Right ventricle myocardium inferior (tissue), 1 donor: ENCODE results near the gene CBX7. TPM values are rescaled to one million over a fixed set of nuclear protein-coding genes. Genes with fewer than 3 reads are reported as not detected.

Source experiments
- ATAC-seq: fragments of 200-7000 bp; cut with Tn5 transposase; one replicate; pipeline ENCODE4 v1.9.1; 2020; ENCODE audit warnings: mild to moderate bottlenecking, moderate library complexity
- DNase-seq: peaks from one replicate; pipeline ENCODE4 v3.0.0; 2021; ENCODE audit errors: missing footprints
- intact Hi-C: fragments of 100-400 bp; cut with DNase I; formaldehyde crosslinking; loops from one replicate; pipeline ENCODE4 v1.11.0; 2022
- total RNA-seq: library from RNA; stranded (reverse); fragmentation: NEBNext Ultra II Directional; extraction: Animal tissue kit (Norgen Biotek cat#: 25700); gene quantifications from one replicate; pipeline ENCODE4 v1.2.1, GENCODE V29; 2021
- donor health status: DM: no; HTN: yes; CAD: no; lungs with severe emphysema.

The CBX7 gene
- total RNA-seq, 1 donor from 2014 or later, result 66.0 TPM

- no peak for ATAC-seq
- no peak for DNase-seq
- intact Hi-C loops, result no loop called here
Measured at GRCh38 chr22:39132871-39133524, 19.5 kb downstream of the CBX7 start.

GRCh38 chr22:39132281-39132680 lies 20.2 kb downstream of the CBX7 start:
- intact Hi-C loops, result no loop called here
- ATAC-seq (no peak), DNase-seq (no peak)

DNA sequence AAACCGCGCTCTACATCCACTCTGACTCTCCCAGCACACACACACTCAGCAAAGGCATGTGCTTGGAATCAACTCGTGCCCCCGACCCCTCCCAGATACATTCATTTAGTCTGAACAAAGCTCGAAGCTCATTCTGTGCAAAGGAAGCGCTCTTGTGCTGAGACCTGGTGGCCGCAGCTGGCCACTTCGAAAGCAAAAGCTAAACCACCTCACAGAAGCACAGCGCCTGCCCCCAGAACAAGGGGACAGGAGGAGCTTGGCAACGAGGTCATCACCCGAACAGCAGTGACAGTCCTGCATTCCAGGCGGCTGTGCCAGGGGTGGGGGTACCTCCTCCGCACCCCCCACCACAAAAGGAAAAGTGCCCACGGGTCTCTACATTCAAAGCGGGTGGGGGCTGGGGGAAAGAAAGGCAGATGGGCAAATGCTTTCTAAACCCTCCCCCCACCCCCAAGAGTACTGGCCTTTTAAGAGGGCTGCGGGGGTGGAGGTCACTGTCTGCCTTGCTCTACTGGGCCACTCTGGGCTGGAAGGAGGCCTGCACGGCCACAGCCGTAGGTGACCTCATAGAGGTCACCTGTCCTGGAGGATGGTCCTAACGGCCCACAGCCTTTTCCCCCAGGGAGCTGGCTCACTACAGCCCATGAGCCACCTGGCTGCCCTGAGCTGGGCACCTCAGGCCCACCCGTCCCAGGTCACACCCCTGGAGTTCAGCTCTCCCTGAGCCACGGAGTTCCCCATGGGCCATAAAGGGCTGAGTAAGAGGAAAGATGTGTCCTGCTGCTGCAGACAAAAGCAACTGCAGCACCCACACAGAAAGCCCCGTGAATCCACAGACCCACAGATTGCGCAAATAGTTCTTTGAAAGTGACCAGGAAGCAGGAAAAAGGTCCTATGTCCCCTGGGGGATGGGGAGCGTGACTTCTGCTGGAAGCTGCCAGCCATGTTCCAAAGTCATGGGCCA lies 21.3 kb downstream of the CBX7 start:
- intact Hi-C loops, result no loop called here
- ATAC-seq, result peak; percentile 23
- no peak for DNase-seq

DNA sequence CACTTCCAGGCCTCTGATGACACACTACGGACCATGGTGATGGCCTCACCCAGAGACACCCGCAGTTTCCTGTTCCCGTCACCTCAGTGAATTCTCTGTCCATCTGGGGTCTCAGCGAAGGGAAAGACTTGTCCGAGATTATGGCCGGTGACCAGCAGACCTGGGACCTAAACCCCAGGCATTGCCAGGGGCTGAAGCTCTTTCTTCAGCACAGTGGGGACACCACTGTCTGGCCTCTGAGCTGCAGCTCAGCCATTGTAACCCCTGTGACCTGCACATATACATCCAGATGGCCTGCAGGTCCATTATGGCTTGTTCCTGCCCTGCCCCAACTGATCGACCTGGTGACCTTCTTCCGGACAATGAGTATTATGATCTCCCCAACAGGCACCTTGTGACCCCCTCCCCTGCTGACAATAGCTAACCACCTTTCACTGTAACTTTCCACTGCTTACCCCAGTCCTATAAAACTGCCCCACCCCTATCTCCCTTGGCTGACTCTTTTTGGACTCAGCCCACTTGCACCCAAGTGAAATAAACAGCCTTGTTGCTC lies 22.3 kb downstream of the CBX7 start:
- DNase-seq (no peak), ATAC-seq (no peak)
- intact Hi-C loops, result no loop called here

DNA sequence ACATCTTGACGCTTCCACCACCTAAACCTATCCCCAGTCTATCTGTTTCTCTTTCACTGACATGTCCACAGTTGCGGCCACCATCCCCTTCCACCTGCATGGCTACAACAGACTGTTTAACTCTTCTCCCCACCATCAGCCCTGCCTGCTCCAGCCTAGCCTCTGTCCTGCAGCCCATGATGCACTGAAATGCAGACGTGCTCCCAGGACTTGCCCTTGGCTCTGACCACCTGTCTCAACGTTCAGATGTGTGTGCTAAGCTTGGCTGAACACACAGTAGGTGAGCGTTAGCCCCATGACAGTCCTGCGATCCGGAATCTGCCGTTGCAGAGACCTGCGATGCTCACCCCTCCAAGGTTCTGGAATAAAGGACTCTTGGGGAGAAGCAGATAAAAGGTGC lies 22.7 kb downstream of the CBX7 start:
- DNase-seq, result no peak
- no peak for ATAC-seq
- intact Hi-C loops, result no loop called here

GRCh38 chr22:39129081-39129480 lies 23.4 kb downstream of the CBX7 start:
- intact Hi-C loops, result no loop called here
- no peak for ATAC-seq

DNA sequence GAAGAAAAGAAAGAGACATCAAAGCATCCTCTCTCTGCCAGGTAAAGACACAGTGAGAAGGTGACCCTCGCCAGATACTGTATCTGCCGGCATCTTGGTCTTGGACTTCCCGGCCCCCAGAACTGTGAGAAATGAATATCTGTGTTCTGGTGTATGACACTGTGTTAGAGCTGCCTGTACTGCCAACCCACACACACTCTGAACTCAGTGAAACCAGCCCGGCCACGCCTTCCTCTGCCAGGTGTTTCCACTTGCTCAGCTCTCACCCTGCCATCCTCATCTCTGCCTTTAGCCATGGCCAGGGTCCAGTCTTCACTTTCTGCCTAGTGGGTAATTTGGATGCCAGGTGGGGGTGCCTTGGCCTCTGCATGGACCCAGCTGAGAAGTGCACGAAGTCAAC lies 24.0 kb downstream of the CBX7 start:
- DNase-seq (no peak), ATAC-seq (no peak)
- intact Hi-C loops, result no loop called here

More at GRCh38 chr22:39129081-39129480, 23.4 kb downstream of the CBX7 start:
- no peak for DNase-seq

- intact Hi-C loops, result no loop called here
- DNase-seq (no peak), ATAC-seq (no peak)
Measured at GRCh38 chr22:39125622-39126021, 26.9 kb downstream of the CBX7 start.

GRCh38 chr22:39123751-39124581 lies 28.5 kb downstream of the CBX7 start:
- DNase-seq (no peak), ATAC-seq (no peak)
- intact Hi-C loops, result loop anchor here (2.0 to 5.0 kb wide), 2 partner anchors 253 to 357 kb away; no protein-coding TSS in a partner anchor

DNA sequence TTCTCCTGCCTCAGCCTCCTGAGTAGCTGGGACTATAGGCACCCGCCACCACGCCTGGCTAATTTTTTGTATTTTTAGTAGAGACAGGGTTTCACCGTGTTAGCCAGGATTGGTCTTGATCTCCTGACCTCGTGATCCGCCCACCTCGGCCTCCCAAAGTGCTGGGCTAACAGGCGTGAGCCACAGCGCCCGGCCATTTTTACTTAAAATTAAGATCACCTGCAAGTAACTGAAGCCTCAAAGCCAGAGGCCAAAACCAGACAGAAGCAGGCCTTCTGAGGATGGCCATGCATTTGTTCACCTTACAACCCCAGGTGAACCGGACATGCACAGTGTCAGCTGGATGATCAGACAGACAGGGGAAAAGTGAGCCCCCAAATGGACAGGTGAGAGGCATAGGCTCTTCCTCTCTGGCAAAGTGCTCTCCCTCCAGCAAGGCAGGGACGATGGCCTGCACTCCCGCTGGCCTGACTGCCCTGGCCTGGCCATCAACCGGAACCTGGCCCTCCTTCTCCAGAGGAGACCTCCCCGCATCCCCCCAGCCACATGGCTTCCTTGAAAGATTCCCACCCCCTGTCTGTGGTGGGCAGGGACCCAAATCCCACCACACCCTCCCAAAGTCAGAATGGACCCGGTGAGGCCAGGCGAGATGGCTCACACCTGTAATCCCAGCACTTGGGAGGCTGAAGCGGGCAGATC lies 29.6 kb downstream of the CBX7 start:
- DNase-seq, result no peak
- no peak for ATAC-seq
- intact Hi-C loops, result loop anchor here (2.0 to 5.0 kb wide), 2 partner anchors 252 to 356 kb away; no protein-coding TSS in a partner anchor

DNA sequence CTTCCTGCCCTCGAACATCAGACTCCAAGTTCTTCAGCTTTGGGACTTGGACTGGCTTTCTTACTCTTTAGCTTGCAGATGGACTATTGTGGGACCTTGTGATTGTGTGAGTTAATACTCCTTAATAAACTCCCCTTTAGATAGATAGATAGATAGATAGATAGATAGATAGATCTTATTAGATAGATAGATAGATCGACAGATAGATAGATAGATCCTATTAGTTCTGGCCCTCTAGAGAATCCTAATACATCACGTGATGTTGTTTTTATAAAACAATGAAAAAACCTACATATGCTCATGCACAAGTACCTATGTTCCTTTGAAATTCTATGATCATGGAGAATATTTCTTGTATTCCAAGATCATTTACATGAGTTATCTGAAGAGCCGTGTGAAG lies 31.5 kb downstream of the CBX7 start:
- ATAC-seq (no peak), DNase-seq (no peak)
- intact Hi-C loops, result loop anchor here (5.0 kb wide), 1 partner anchor 354 kb away; no protein-coding TSS in a partner anchor

- ATAC-seq (no peak), DNase-seq (no peak)
- intact Hi-C loops, result loop anchor here (5.0 kb wide), 1 partner anchor 110 kb away; no protein-coding TSS in a partner anchor
Measured at GRCh38 chr22:39117585-39118191, 34.8 kb downstream of the CBX7 start.

DNA sequence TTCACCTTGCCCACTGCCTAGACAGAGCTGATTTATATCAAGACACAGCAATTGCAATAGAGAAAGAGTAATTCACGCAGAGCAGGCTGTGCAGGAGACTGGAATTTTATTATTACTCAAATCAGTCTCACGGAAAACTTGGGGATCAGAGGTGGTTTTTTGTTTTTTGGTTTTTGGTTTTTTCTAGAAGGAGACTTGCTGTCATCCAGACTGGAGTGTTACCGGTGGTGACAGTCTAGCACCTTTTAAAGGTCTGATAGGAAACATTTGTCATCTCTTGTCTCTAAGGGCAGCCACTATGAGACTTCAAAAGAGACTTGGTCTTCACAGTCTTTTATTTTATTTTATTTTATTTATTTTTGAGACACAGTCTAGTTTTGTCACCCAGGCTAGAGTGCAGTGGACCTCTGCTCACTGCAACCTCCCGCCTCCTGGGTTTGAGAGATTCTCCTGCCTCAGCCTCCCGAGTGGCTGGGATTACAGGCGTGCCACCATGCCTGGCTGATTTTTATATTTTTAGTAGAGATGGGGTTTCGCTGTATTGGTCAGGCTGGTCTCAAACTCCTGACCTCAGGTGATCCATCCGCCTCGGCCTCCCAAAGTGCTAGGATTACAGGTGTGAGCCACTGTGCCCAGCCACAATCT lies 36.4 kb downstream of the CBX7 start:
- no peak for DNase-seq
- no peak for ATAC-seq
- intact Hi-C loops, result loop anchor here (5.0 kb wide), 1 partner anchor 109 kb away; no protein-coding TSS in a partner anchor

- ATAC-seq, result no peak
- intact Hi-C loops, result loop anchor here (5.0 kb wide), 1 partner anchor 108 kb away; no protein-coding TSS in a partner anchor
Measured at GRCh38 chr22:39115570-39115969, 36.9 kb downstream of the CBX7 start.

DNA sequence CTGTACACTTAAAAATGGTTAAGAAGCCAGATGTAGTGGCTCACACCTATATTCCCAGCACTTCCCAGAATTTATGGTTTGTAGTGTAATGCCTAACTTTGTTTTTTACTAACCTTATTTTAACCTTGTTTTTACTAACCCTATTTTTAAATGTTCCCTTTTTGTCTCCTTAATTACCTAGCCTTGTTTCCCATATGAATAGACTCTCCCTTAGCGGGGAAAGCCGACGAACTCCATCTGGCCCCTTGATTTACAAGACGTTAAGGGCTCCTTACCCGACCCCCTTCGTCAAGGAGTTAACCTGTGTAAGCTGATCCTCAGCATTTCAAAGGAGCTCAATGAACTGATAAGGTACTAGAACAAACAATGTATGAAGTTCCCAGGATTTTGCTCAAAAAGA lies 38.4 kb downstream of the CBX7 start:
- no peak for DNase-seq
- no peak for ATAC-seq
- intact Hi-C loops, result no loop called here

More at GRCh38 chr22:39115570-39115969, 36.9 kb downstream of the CBX7 start:
- DNase-seq, result no peak

DNA sequence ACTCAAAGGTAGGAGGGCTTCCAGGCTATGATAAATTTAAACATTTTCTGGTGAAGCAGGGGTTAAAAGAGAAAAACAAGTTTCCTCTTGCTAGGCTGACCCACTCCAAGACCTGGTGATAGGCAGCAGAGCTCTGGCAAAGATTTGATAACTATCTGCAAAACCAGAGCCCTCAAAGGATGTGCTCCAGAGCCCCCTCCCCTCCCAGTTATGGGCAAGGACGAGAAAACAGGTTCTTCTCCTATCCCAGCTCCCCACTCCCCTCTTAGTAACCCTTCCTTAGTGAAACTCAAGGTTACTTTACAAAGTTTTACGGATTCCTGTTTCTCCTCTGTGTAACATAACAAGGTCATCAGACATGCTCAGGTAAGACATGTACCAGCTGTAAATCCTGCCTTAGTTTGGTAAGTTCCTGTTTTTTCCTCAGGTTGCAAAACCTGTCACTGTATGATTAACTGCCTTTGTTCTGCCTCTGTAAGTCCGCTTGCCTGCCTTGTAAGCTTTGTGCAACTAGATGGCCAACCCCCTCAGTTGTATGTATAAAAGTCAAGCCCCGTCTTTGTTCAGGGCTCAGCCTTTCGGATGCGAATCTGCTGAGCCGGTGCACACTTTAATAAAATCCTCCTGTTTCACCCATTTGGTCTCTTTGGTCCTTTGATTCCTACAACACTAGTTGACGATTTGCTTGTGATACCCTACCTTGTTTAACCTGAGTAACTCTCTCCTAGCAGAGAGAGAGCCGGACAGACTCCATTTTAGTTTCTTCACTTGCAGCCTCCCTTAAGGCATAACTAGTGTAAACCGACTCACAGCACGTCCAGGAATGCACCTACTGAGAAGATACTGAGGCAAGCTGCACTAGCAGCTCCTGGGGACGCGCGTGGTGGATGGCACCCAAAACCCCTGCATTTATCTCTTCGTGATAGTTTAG lies 41.6 kb downstream of the CBX7 start:
- intact Hi-C loops, result no loop called here
- no peak for ATAC-seq

More for the DNA sequence above, 41.6 kb downstream of the CBX7 start:
- DNase-seq, result no peak
